T1000 (cell line): ENCODE results near the gene ATP2A1.
A peak's percentile ranks its signal among the peaks of the same experiment; 100 is the strongest.

ENCODE experiments used
- DNase-seq: peaks from one replicate; lab custom pipeline; 2025; ENCODE audit warnings: mixed read lengths; lab: John Stamatoyannopoulos, UW

The ATP2A1 gene

DNA sequence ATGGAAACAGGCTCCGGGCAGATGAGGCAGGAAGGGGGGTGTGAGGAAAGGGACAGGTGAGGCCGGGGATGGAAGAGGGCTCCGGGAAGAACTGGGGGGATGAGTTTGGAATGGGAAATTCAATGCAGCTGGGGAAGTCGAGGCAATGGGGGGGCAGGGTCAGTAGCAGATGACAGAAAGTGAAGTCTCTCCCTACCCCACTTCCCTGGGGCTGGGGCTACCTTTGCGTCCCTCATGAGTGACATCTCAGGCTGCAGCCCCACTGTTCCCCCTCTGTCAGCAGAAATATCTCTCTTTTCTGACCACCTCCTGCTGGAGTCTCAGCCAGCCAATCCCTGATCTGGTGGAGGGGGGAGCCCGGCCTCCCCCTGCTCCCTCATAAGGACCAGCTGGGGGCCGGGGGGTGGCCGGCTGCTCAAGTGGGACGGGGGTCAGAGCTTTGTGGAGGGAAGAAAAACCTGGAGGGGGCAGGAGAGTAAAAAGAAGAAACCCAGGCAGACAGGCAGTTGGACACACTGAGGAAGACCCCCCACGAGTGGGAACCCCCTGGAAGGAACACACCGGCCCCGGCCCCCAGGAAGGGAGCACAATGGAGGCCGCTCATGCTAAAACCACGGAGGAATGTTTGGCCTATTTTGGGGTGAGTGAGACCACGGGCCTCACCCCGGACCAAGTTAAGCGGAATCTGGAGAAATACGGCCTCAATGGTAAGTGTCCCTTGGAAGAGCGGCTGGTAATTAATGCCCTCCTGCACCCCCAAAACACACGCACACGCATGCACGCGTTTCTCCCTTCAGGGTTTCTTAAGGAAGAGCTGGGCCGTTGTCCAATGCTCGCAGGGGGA, at the start of gene ATP2A1:
Gene ATP2A1 (plus strand): TSS at position 406 of the 844 bp plus-strand sequence. CDS start 184 bp downstream, at position 590.
- DNase-seq = no peak

DNA sequence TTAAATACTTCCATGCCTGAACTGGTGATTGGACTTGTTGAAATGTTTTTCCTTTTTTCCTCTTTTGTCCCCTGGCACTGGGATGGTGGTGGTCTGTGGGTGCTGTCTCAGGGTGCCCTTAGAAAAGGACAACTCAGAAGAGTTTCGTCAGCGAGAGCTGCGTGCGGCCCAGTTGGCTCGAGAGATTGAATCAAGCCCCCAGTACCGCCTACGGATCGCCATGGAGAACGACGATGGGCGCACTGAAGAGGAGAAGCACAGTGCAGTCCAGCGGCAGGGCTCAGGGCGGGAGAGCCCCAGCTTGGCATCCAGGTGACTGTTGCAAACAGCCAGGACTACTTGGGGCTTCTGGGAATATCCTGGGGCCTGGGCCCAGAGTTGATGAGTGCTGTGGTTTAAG, 48.5 kb upstream of the ATP2A1 start:
- DNase-seq = no peak

- DNase-seq = no peak
These were observed 47.8 kb upstream of the ATP2A1 start for GRCh38 chr16:28830531-28830930.

DNA sequence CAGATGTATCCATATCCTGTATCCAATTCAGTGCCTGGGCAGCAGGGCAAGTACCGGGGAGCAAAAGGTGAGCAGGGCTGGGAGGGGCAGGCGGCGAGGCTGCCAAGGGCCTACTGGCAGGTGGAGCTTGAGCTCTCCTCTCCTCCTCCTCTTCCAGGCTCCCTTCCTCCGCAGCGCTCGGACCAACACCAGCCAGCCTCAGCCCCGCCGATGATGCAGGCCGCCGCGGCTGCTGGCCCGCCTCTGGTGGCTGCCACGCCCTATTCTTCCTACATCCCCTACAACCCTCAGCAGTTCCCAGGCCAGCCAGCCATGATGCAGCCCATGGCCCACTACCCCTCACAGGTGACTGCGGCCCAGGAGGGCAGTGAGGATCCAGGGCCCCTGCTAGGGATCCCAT, 43.9 kb upstream of the ATP2A1 start:
- no peak for DNase-seq

DNA sequence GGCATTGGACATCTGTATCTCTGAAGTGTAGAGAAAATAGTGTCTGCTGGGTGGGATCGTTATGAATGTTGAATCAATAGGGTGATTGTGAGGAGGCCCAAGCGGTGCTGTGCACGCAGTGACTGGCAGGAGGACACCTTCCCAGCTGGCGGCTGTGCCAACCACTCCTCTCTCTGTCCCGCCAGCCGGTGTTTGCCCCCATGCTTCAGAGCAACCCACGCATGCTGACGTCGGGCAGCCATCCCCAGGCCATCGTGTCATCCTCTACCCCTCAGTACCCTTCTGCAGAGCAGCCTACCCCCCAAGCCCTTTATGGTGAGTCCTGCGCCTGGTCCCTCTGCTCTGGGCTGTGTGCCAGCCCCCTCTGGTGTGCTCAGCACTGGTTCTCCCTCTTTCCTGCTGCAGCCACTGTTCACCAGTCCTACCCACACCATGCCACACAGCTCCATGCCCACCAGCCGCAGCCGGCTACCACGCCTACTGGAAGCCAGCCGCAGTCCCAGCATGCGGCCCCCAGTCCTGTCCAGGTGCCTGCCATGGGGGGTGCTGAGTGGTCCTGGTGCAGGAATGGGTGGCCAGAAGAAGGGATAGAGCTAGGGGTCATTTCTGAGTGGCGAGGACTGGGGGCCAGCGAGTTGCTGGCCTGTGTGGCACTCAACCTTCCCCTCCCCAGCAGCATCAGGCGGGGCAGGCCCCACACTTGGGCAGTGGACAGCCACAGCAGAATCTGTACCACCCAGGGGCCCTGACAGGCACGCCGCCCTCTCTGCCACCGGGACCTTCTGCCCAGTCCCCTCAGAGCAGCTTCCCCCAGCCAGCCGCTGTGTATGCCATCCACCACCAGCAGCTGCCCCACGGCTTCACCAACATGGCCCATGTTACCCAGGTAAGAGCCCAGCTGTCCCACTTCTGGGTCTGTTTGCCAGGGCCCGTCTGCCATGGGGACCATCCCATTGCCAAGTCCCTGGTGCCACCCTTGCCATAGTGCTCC, 43.1 kb upstream of the ATP2A1 start:
- DNase-seq = no peak

- DNase-seq = no peak
These were observed 42.2 kb upstream of the ATP2A1 start for GRCh38 chr16:28835864-28836760.

DNA sequence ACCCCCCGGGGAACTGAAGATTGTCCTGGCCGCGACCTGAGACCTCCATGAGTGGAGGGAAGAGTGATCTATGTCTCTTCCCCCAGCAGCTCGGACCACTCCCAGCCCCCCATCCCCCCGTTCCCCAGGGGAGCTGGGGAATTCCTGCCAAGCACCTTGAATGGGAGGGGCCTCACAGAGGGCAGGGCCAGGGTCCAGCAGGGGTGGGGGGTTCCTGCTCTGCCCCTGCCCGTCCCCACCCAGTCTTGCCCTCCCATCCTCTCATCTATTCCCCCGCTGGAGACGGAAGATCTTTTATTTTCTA, 41.6 kb upstream of the ATP2A1 start:
- no peak for DNase-seq

DNA sequence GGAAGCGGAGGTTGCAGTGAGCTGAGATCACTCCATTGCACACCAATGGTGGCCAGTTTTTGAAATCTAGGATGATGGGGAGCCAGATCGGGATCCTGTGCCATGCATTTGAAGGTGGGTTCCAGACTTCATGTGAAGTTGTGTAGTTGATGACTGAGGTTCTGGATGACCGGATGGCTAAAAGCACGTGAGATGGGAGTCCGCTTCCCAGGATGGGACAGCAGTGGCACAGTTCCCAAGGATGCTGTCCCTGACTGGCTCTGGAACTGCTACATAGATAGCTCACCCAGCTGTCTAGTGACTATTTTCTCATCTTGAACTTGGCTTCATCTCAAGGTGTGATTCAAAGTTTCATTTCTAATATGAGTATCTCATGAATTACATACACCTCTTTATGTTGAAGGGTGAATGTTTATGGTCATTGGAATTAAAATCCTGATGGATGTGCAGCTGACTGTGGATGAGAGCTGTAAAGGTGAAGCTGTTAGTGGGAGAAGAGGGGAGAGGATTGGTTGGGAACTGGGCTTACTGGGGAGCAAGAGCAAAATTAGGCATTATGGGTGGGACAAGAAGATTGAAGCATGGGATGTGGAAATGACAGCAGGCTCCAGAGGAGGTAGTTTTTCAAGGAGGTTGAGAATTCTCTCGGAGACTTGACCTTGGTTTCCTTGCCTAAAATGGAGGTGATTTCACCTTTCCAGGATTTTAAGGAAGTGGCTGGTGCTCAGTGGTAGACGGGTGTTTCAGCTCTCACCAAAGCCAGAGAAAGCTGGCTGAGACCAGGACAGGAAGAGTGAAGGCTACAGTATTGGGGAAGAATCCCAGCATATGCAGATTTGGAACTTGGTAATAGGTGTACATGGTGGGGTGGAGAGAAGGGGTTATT, 40.4 kb upstream of the ATP2A1 start:
- no peak for DNase-seq

- no peak for DNase-seq
These were observed 39.8 kb upstream of the ATP2A1 start for GRCh38 chr16:28838558-28838918.

DNA sequence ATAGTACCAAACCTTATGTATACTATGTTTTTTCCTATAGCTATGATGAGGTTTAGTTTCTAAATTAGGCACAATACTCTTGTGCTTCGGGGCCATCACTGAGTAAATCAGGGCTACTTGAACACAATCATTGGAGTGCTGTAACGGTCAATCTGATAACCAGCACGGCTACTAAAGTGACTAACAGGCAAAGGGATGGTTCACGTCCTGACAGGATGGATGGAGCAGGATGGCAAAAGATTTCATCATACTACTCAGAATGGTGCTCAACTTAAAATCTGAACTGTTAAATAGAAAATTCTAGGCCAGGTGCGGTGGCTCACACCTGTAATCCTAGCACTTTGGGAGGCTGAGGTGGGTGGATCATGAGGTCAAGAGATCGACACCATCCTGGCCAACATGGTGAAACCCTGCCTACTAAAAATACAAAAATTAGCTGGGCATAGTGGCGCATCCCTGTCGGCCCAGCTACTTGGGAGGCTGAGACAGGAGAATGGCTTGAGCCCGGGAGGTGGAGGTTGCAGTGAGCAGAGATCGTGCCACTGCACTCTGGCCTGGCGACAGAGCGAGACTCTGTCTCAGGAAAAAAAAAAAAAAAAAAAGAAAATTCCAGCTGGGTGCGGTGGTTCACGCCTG, 39.2 kb upstream of the ATP2A1 start:
- no peak for DNase-seq

- no peak for DNase-seq
These were observed 38.4 kb upstream of the ATP2A1 start for GRCh38 chr16:28839899-28840298.

DNA sequence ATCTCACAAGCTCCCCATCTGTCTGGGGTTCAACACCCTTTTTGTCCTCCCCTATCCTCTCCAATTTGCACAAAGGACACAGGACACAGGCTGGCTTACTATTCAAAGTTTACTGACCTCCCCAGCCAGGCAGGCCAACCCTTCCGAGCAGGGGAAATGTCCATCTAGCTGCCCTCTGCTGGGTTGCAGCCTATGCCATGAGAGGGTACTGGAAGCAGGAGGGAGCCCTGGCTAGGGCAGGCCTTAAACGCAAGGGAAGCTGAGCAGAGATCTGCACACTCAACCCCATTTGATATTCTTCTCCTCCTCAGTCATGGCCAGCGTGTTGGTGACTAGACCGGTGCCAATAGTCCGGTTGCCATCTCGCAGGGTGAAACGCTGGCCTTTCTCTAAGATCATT, 35.6 kb upstream of the ATP2A1 start:
- no peak for DNase-seq

DNA sequence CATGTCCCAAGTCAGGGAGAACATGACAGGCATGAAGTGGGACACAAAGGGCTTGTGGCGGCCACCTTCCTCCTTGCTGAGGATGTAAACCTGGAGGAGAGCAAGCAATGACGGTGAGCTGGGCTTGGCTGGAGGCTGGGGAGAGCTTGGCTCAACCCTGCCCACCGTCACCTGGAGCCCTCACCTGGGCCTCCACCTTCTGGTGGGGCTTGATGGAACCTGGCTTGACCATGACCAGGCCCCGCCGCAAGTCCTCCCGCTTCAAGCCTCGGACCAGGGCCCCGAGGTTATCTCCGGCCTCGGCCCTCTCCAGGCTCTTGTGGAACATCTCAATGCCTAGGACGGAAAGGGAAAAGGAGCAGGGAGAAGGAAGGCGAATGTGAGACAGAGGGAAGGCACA, 34.5 kb upstream of the ATP2A1 start:
- DNase-seq = no peak

DNA sequence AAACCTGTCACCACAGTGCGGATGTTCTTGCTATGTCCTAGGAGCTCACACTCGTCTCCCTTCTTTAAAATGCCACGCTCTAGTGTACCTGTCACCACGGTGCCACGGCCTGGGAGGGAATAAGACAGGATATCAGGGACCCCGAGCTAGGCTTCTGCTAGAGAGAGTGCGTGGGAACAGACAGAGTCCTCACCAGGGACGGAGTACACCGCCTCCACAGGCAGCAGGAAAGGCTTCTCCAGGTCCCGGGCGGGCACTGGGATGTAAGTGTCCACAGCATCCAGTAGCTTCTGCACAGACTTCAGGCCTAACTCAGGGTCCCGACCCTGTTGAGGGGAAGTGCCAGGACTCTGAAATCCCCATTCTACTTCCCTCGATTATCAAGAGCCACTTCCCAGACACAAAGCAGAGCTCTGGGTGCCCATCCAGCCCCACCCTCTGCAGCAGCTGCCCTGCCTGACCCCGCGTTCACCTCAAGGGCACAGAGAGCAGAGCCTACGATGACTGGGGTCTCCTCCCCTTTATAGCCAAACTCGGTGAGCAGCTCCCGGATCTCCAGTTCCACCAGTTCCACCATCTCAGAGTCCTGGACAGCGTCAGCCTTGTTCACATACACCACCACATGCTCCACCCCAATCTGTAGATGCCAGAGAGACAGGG, 33.9 kb upstream of the ATP2A1 start:
- no peak for DNase-seq

- no peak for DNase-seq
These were observed 33.0 kb upstream of the ATP2A1 start for GRCh38 chr16:28845293-28845692.

GRCh38 chr16:28845761-28846079, 32.6 kb upstream of the ATP2A1 start:
- no peak for DNase-seq

GRCh38 chr16:28846080-28846932, 32.0 kb upstream of the ATP2A1 start, which contains the start of gene TUFM:
Gene TUFM, minus strand, starts transcription at chr16:28846348. Its CDS starts 79 bp downstream, at chr16:28846269.
- peak; percentile 97 for DNase-seq

- no peak for DNase-seq
These were observed 31.4 kb upstream of the ATP2A1 start for GRCh38 chr16:28846933-28847273.

GRCh38 chr16:28858421-28858820, 19.9 kb upstream of the ATP2A1 start:
- no peak for DNase-seq
